Activated gamma-delta T cell treated with Interleukin-2 at 50 U/mL for 16 hours (primary cell): ENCODE measurements around the gene B4GALNT2.
"Not testable (repeated sequence)": the region's sequence is repeated elsewhere in the genome, so short reads cannot be mapped to it uniquely, and the experiment has no call there.

ENCODE experiments used
- DNase-seq: peaks from one replicate; pipeline ENCODE4 v3.0.0-alpha.2; 2020

B4GALNT2 gene, protein sequence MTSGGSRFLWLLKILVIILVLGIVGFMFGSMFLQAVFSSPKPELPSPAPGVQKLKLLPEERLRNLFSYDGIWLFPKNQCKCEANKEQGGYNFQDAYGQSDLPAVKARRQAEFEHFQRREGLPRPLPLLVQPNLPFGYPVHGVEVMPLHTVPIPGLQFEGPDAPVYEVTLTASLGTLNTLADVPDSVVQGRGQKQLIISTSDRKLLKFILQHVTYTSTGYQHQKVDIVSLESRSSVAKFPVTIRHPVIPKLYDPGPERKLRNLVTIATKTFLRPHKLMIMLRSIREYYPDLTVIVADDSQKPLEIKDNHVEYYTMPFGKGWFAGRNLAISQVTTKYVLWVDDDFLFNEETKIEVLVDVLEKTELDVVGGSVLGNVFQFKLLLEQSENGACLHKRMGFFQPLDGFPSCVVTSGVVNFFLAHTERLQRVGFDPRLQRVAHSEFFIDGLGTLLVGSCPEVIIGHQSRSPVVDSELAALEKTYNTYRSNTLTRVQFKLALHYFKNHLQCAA

DNA sequence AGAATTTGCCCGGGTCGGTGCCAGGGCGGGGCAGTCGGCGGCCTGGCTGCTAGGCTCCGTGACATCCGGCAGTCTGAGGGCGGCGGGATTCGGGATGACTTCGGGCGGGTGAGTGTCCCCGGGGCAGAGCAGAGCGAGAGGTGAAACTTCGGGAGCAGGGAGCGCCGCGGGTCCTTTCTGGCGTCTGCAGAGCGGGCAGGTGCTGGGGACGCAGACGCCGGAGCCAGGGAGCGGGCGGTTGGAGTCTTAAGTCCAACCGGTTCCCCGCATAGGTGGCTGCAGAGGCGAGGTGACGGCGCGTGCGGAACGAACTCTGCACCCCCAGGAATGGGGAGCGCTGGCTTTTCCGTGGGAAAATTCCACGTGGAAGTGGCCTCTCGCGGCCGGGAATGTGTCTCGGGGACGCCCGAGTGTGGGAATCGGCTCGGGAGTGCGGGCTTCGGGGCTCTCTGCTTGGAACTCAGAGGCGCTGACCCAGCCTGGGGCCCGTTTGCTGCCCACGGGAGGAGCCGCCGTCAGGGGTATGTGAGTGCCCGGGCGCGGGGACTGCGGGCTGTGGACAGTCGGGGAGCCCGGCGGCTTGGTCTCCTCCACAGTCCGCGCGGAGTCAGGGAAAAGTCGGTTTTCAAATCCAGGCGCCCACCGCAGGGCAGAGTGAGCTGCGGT lies at the start of gene B4GALNT2:
Gene B4GALNT2 (plus strand): TSS at position 71 of the 666 bp plus-strand sequence. CDS start 24 bp downstream, at position 95.
- peak; percentile 10 for DNase-seq

DNA sequence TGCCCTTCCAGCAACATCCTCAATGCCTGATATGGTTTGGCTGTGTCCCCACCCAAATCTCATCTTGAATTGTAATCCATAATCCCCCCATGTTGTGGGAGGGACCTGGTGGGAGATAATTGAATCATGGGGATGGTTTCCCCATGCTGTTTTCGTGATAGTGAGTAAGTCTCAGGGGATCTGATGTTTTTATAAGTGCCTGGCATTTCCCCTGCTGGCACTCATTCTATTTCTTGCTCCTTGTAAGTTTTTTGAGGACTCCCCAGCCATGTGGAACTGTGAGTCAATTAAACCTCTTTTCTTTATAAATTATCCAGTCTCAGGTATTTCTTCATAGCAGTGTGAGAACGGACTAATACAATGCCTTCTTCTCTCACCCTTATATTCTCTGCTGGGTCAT lies 47.5 kb upstream of the B4GALNT2 start:
- DNase-seq = not testable (repeated sequence)

DNA sequence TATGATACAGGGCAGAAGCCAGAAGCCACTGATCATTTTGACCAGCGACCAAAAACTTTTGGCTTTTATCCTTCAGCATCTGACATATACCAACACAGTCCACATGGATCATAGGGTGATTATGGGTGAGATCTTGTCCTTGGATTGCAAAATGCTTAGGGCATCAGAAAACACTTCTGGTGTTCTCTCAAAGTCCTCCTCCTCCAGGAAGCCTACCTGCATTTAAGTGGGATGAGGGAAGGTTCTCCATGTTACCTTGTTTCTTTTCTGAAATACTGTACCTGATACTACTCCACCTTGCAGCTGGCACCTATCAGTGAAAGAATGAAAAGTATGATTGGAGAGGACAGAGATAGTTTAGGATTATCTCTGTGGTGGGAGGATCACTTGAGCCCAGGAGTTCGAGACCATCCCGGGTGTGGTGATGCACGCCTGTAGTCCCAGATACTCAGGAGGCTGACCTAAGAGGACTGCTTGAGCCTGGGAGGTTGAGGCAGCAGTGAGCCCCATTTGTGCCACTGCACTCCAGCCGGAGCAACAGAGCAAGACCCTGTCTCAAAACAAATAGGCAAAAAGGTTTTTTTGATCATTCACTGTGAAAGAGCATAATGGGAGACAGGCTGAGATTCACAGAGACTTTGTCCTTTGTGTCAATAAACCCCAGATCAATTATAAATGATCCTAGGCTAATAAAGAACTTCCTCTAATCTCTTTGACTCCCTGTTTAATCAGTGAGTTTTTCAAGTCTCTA lies 46.8 kb upstream of the B4GALNT2 start:
- DNase-seq = no peak

GRCh38 chr17:49086316-49086605 lies 46.3 kb upstream of the B4GALNT2 start:
- DNase-seq = no peak

DNA sequence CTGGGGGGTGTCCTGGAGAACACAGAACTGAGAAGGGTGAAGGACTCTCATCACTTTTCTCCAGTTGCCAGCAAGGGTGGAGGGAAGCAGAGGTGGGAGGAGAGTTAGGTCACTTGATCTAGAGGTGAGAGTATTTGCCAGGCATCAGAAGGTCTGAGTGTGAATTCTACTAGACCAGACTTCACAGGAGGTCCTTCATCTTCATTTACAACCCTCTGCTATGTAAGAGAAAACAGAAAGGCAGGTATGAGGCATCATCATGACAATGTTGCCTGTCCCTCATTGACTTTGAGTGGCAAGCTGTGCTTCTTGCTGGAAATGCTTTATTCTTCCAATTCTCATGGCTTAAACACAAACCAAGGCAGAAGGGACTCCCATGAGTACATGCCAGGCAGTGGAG lies 45.9 kb upstream of the B4GALNT2 start:
- DNase-seq = no peak

- no peak for DNase-seq
Observed at GRCh38 chr17:49089094-49089493, 43.5 kb upstream of the B4GALNT2 start.

DNA sequence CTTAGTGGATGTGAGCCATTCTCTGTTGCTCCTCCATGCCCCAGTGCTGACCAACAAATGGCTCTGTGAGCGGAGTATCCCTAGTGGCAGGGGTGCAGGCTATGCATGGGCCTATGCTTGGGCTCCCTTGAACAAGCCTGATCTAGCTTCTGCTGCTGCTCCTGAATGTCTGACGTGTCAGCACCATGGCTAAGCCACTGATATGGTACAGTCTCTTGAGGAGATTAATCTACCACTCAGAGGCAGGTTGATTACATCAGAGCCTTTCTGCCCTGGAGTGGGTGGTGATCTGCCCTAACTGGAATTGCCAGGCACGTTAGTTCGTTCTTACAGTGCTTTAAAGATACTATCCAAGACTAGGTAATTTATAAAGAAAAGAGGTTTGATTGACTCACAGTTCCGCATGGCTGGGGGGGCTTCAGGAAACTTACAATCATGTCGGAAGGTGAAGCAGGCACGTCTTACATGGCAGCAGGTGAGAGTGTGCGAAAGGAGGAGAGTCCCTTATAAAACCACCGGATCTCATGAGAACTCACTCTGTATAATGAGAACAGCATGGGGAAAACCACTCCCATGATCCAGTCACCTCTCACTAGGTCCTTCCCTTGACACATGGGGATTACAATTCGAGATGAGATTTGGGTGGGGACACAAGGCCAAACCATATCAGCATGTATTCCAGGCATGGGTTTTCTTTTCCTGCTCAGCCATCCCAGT lies 41.5 kb upstream of the B4GALNT2 start:
- no peak for DNase-seq

- DNase-seq = no peak
Observed at GRCh38 chr17:49093131-49093530, 39.4 kb upstream of the B4GALNT2 start.

- no peak for DNase-seq
Observed at GRCh38 chr17:49100601-49101000, 32.0 kb upstream of the B4GALNT2 start.

GRCh38 chr17:49101054-49101534 lies 31.5 kb upstream of the B4GALNT2 start:
- DNase-seq = no peak

DNA sequence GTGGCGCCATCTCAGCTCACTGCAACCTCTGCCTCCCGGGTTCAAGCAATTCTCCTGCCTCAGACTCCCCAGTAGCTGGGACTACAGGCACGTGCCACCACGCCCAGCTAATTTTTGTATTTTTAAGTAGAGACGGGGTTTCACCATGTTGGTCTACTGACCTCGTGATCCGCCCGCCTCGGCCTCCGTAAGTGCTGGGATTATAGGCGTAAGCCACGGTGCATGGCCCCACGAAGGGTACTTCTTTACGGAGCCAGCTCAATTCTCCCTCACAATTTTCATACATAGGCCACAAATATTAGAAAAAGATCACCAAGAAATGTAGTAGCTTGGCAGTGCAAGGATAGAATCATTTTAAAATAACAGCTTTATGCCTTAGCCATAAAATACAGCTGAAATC lies 29.2 kb upstream of the B4GALNT2 start:
- not testable (repeated sequence) for DNase-seq

GRCh38 chr17:49104511-49105074 lies 28.0 kb upstream of the B4GALNT2 start:
- DNase-seq = no peak

DNA sequence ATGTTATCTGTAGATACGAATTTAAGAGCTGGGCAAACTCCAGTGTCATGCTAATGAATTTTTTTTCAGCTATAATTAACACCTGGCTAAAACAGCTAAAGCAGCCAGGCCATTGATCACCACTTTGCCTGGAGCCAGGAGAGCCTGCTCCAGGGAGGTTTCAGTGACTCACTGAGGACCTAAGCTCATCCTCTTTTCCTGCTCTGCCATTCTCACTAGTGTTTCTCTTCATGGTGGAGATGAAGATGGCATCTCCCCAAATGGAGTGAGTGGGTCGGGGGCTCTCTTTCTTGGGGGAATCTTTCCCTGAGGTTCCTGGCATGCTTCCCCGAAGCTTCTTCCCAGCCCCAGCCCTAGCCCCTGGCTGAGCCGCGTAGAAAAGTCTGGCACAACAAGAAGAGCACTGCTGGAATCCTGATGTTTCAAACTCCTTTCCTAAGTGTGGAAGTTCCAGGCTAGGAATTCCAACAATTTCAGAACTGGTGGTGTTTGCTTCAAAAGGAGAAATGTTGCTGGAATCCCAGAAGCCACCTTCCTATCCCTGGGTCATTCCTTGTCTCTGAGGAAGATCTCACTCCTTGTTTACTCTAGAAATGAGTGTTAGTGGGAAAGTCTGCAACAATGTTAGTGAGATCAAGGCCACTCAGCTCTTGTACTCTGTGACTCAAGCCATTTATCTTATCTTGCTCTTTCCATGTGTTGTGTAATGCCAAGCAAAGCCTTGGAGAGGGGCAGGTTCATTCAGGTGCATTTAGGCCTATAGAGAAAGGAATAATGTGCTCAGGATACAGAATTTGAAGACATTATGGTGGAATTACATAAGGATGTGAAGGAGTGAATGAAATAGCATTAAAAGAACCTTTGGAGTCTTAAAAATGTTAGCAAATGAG lies 26.0 kb upstream of the B4GALNT2 start:
- no peak for DNase-seq

DNA sequence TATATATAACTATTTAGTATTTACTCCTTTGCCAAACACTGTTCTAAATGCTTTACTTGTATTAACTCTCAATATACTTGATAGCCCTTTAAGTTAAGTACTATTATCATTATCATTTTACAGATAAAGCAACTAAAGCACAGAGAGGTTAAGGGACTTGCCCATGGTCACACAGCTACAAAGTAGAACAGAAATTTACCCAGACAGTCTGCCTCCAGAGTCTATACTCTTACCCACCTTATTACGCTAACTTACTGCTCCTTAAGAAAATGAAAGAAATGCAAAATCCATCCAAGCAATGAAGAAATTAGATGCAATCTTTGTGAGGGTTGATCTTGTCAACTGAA lies 25.4 kb upstream of the B4GALNT2 start:
- DNase-seq = no peak

- DNase-seq = no peak
Observed at GRCh38 chr17:49108318-49108717, 24.3 kb upstream of the B4GALNT2 start.

DNA sequence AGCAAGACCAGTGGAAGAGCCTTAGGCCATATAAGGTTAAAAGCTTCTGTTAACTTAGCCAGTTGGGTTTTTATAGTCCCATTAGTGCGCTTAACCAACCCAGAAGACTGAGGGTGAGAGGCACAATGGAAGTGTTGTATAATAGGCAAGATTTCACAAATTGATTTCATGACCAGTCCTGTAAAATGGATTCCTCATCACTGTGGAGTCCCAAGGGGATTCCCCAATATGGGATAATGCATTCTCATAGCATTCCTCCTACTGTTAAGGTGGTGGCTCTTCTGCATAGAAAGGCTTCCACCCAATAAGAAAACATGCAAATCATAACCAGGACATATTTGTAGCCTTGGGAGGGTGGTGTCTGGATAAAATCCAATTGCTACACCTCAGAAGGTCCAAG lies 22.1 kb upstream of the B4GALNT2 start:
- no peak for DNase-seq

GRCh38 chr17:49111934-49112333 lies 20.6 kb upstream of the B4GALNT2 start:
- DNase-seq = no peak

- DNase-seq = no peak
Observed at GRCh38 chr17:49112936-49113335, 19.6 kb upstream of the B4GALNT2 start.

- no peak for DNase-seq
Observed at GRCh38 chr17:49114703-49115102, 17.9 kb upstream of the B4GALNT2 start.

DNA sequence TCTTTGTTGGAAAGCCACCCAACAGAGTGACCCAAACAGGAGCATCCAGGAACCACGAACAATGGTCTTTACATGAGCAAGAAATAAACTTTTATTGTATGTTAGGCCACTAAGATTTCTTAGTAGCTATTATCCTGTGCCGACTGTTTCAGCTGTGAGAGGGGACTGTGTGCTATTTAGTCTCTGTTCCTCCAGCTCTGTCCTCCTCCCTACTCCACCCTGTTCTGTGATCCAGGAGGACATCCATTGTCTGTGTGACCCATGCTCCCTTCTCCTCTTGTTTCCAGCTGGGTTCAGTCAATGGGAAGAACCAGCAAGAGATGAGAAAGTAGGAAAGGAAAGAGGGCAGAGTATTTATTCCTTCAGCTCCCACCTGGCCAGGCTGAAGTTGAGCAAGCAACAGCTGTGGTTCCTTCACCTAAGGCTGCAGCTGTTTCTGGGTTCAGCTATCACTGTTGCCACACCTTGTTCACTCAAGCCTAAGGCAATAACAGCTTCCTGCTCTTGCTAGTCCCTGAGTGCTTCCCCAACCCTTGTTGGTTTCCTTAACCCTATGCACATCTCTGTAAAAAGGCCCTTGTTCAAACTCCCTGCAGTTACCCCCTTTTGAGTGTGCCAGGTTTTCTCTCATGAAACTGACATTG lies 14.9 kb upstream of the B4GALNT2 start:
- no peak for DNase-seq

DNA sequence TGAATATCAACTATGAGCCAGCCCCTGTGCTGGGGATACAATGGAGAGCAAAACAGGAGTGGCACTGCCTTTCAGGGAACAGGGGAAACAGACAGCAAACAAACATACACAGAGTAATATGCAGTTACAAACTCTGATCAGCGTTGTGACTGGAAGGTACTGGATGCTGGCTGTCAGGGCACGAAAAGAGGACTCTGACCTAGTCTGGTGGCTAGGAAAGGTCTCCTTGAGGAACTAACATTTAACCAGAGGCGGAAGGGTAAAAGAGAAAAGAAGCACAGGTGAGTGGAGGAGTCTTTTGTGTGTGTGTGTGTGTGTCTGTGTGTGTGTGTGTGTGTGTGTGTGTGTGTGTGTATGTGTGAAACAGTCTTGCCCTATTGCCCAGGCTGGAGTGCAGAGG lies 12.4 kb upstream of the B4GALNT2 start:
- DNase-seq = no peak
